HEK293T (cell line): ENCODE measurements around the gene TMEM184A.

Experiments
- CTCF ChIA-PET: fragments of 350-600 bp; formaldehyde crosslinking; extraction: SDS; loops from one replicate; lab custom pipeline; 2021; ENCODE audit warnings: antibody characterized with exemption, inconsistent platforms; lab: Yijun Ruan, JAX
- POLR2A ChIA-PET: fragments of 350-600 bp; formaldehyde crosslinking; extraction: SDS; loops from one replicate; lab custom pipeline; 2020; ENCODE audit warnings: antibody characterized with exemption, inconsistent platforms; lab: Yijun Ruan, JAX
- DNase-seq: peaks from one replicate; pipeline ENCODE4 v3.0.0; 2012; ENCODE audit warnings: mixed read lengths; ENCODE audit errors: extremely low spot score
- ARNT ChIP-seq: fragments of 450-650 bp; IDR thresholded peaks from 2 replicates; pipeline ENCODE4 v1.6.1; 2017; ENCODE audit warnings: mild to moderate bottlenecking
- BHLHE40 ChIP-seq: fragments of 450-650 bp; IDR thresholded peaks from 2 replicates; pipeline ENCODE4 v1.6.1; 2016; ENCODE audit warnings: mild to moderate bottlenecking, moderate library complexity, borderline replicate concordance
- CTBP1 ChIP-seq: fragments of 450-650 bp; IDR thresholded peaks from 2 replicates; pipeline ENCODE4 v1.6.1; 2016; ENCODE audit warnings: borderline replicate concordance
- ELF4 ChIP-seq: fragments of 450-650 bp; IDR thresholded peaks from 2 replicates; pipeline ENCODE4 v1.6.1; 2017; ENCODE audit warnings: antibody characterized with exemption
- FOXA1 ChIP-seq: fragments of 450-650 bp; IDR thresholded peaks from 2 replicates; pipeline ENCODE4 v1.6.1; 2016; ENCODE audit warnings: mild to moderate bottlenecking
- FOXK2 ChIP-seq: fragments of 450-650 bp; IDR thresholded peaks from 2 replicates; pipeline ENCODE4 v1.6.1; 2016; ENCODE audit warnings: mild to moderate bottlenecking
- FOXM1 ChIP-seq: fragments of 450-650 bp; IDR thresholded peaks from 2 replicates; pipeline ENCODE4 v1.6.1; 2017; ENCODE audit warnings: mild to moderate bottlenecking, borderline replicate concordance
- HDGF ChIP-seq: fragments of 450-650 bp; IDR thresholded peaks from 2 replicates; pipeline ENCODE4 v1.6.1; 2017; ENCODE audit warnings: antibody characterized with exemption, borderline replicate concordance
- L3MBTL2 ChIP-seq: fragments of 450-650 bp; conservative IDR thresholded peaks from 2 replicates; pipeline ENCODE4 v1.6.1; 2016; ENCODE audit warnings: mild to moderate bottlenecking
- LEF1 ChIP-seq: fragments of 450-650 bp; IDR thresholded peaks from 2 replicates; pipeline ENCODE4 v1.6.1; 2017; ENCODE audit warnings: mild to moderate bottlenecking, borderline replicate concordance
- NFRKB ChIP-seq: fragments of 450-650 bp; IDR thresholded peaks from 2 replicates; pipeline ENCODE4 v1.6.1; 2016; ENCODE audit warnings: mild to moderate bottlenecking, moderate library complexity
- SP1 ChIP-seq: fragments of 450-650 bp; IDR thresholded peaks from 2 replicates; pipeline ENCODE4 v1.6.1; 2017
- SUZ12 ChIP-seq: fragments of 450-650 bp; IDR thresholded peaks from 2 replicates; pipeline ENCODE4 v1.6.1; 2016; ENCODE audit warnings: mild to moderate bottlenecking
- TARDBP ChIP-seq: fragments of 450-650 bp; IDR thresholded peaks from 2 replicates; pipeline ENCODE4 v1.6.1; 2016
- ZNF384 ChIP-seq: fragments of 450-650 bp; IDR thresholded peaks from 2 replicates; pipeline ENCODE4 v1.6.1; 2016
- TF ChIP-seq, protein P1 (sequence below): fragments of 450-650 bp; IDR thresholded peaks from 2 replicates; pipeline ENCODE4 v1.6.1; 2016

Gene TMEM184A

DNA sequence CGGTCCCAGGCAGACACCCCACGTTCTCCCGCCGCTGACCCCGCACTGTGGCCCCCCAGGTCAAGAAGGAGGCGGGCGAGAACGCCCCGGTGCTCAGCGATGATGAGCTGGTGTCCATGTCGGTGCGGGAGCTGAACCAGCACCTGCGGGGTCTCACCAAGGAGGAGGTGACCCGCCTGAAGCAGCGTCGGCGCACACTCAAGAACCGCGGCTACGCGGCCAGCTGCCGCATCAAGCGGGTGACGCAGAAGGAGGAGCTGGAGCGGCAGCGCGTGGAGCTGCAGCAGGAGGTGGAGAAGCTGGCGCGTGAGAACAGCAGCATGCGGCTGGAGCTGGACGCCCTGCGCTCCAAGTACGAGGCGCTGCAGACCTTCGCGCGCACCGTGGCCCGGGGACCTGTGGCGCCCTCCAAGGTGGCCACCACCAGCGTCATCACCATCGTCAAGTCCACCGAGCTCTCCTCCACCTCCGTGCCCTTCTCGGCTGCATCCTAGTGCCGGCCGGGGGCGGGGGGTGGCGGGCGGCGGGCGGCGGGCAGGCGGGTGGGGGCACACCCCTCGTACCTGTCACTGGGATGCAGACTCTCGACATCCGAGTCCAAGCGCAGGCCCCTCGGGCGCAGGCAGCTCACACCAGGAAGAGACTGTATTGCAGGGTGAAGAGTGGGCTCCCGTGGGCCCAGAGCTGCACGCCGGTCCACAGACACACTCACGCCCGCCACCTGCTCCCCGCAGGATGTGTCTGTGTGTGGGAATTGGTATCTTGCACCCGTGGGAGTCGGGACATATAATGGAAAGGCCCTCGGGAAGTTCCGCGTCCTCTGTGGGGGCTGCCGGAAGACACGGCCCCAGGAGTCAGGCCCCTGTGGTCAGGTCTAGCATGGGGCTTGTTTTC, 15.9 kb downstream of the TMEM184A start:
- POLR2A ChIA-PET = no interaction called here
- DNase-seq = no peak
- no peak for TF ChIP-seq LEF1
- TF ChIP-seq TARDBP = no peak
- TF ChIP-seq FOXM1 = no peak
- TF ChIP-seq CTBP1 = no peak
- no peak for TF ChIP-seq SUZ12
- no peak for TF ChIP-seq BHLHE40
- TF ChIP-seq ELF4 = no peak
- TF ChIP-seq L3MBTL2 = no peak
- no peak for TF ChIP-seq HDGF
- TF ChIP-seq FOXA1 = no peak
- no peak for TF ChIP-seq ARNT
- CTCF ChIA-PET = no interaction called here

DNA sequence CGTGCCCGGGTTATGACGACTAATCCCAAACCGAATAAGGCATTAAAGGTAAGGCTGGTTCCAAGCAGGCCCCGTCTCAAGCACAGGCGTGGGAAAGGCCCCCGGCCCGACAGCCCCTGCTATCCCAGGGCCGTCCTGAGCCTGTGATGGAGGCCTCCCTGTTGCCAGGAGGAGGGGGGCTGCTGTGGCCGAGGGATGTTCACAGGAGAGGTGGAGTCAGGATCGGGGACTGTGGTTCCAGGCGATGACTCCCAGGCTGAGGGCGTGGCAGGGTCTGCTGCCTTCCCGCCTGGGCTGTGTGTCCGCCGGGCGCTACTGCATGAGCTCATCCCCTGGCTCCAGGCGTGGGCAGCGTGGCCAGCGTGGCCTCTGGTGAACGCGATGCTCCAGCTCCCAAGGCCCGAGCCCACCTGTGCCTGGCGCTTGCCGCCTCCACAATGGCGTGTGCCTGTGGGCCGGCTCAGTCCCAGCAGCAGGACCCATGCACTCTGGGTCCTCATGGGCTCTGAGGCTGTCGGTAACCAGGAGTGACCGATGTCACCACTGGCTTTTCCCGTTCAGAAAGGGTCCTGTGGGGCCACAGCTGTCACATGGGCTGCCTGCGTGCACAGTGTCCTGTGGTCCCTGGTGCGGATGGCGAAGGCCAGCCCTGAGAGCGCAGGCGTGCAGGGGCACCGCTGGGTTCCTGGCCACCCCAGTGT, 16.7 kb downstream of the TMEM184A start:
- no peak for DNase-seq
- TF ChIP-seq SUZ12 = no peak
- TF ChIP-seq TARDBP = no peak
- no peak for TF ChIP-seq HDGF
- TF ChIP-seq, protein P1, sequence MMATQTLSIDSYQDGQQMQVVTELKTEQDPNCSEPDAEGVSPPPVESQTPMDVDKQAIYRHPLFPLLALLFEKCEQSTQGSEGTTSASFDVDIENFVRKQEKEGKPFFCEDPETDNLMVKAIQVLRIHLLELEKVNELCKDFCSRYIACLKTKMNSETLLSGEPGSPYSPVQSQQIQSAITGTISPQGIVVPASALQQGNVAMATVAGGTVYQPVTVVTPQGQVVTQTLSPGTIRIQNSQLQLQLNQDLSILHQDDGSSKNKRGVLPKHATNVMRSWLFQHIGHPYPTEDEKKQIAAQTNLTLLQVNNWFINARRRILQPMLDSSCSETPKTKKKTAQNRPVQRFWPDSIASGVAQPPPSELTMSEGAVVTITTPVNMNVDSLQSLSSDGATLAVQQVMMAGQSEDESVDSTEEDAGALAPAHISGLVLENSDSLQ = no peak
- no peak for TF ChIP-seq L3MBTL2
- TF ChIP-seq SP1 = no peak
- no peak for TF ChIP-seq FOXA1
- TF ChIP-seq ARNT = no peak
- ChIA-PET POLR2A (no interaction called here), CTCF (no interaction called here)

DNA sequence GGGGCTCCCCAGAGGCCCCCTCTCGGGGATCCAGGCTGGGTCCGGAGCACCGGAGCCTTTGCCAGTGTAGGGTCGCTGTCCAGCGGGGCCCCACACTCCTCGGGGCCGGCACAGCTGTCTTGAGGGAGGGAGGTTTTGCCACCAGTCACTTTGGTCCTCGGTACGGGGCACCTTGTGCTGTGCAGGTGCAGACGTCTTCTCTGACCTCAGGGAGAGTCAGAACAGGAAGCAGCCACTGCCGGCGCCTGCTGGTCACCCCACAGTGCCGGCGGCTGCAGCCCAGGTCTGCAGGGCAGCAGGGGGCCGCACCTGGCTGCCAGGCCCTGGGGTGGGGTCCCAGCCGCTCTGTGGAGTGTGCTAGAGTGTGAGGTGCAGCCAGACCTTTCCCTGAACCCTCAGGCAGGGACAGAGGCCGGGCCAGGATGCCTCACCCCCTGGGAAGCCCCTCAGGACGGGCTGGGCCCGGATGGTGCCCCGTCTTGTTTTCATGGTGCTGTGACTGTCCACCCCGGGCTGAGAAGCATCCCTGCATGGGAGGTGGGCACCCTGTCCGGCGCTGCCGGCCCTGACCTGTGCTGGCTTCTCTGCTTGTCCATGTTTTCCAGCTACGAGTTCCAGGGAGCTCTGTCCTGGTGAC, 17.3 kb downstream of the TMEM184A start:
- DNase-seq = no peak
- POLR2A ChIA-PET = no interaction called here
- CTCF ChIA-PET = no interaction called here
- TF ChIP-seq HDGF (no peak), ARNT (no peak), ZNF384 (no peak), SUZ12 (no peak), FOXA1 (no peak), ELF4 (no peak), LEF1 (no peak), SP1 (no peak), NFRKB (no peak), FOXK2 (no peak), L3MBTL2 (no peak), FOXM1 (no peak), TARDBP (no peak), CTBP1 (no peak), BHLHE40 (no peak)
- TF ChIP-seq, protein P1 = no peak

DNA sequence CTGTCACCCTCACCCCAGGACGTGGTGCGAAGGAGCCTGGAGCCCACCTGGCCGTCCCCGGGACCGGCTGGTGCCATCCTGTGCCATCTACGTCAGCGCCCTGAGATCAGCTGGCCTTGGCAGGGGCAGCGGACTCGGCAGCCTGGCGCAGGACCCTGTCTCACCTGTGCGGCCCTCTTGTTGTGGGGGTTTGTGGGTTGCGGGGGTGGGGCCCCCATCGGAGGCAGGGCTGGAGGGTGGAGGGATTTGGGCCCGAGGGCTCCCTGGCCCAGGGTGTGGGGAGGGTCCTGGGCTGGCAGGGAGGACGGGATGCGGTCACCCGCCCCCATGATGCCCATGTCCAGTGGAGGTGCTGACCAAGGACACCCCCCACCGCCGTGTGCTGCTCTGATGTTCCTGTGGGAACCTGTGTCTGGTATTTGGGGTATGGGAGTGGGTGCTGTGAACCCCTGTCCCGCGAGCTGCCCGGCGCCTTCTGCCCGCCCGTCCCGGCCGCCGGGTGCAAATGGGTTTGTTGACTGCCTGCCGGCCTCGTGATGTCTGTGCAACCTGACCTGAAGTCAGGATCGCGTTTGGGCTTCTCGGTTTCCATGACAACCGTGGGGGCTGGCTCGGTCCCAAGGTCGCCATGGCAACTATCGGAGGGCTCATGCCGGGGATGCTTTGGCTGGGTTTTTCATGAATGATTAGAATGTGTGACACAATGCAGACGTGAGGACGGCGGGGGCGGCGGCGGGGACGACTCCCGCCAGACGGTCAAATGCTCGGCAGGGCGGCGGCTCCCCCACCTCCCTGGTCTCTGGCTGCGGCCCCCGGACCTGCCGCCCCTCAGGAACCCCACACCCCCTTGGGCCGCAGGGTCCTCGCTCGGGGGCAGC, 18.2 kb downstream of the TMEM184A start:
- TF ChIP-seq LEF1 (no peak), ELF4 (no peak), TARDBP (no peak), ZNF384 (no peak), FOXM1 (no peak), FOXA1 (no peak), BHLHE40 (no peak), HDGF (no peak)
- TF ChIP-seq, protein P1 = no peak
- DNase-seq = peak; percentile 46

More for the DNA sequence above, 18.2 kb downstream of the TMEM184A start:
- ChIA-PET CTCF (no interaction called here), POLR2A (interaction anchor here (1.2 kb wide), 1 partner anchor 31 kb away, joined by 5 read pairs; no protein-coding TSS in a partner anchor)
